ENCODE measurements around the gene PEX12. TPM values are rescaled to one million over a fixed set of nuclear protein-coding genes. Genes with fewer than 3 reads are reported as not detected.

PEX12 gene
- total and polyA plus RNA-seq, 9 of the 15 experiments (the other 6 are each of a cell fraction or from before 2014, with no cell fraction given) = 4.0 to 12.4 (median 6.4) TPM

- TF ChIP-seq ZNF609 (CRISPR knock-in tag; IDR thresholded peaks at IDR 0.05; ENCODE audit: borderline replicate concordance) (no peak), TEAD1 (CRISPR knock-in tag; IDR thresholded peaks at IDR 0.05) (0 out of 4 replicates have a peak, but pooled peaks of 1 of the 2 experiments have one; percentile 29), HNRNPH1 (optimal IDR thresholded peaks at IDR 0.05; ENCODE audit: low read depth, low read length) (no peak), KAT2B (IDR thresholded peaks at IDR 0.05; ENCODE audit: low read depth, low read length) (no peak), ZBTB7A (IDR thresholded peaks at IDR 0.05; ENCODE audit: borderline replicate concordance, control insufficient read depth, low read depth, low read length) (no peak; the same call in 1 of the 2 replicates), MEF2D (tag; conservative IDR thresholded peaks at IDR 0.05; ENCODE audit: low read depth) (no peak), ZNF12 (CRISPR knock-in tag; IDR thresholded peaks at IDR 0.05) (no peak), ZBTB26 (CRISPR knock-in tag; IDR thresholded peaks at IDR 0.05) (no peak), PTRF (tag; IDR thresholded peaks at IDR 0.05) (no peak), SNIP1 (IDR thresholded peaks at IDR 0.05; ENCODE audit: low read depth) (peak; percentile 91), MTF1 (CRISPR knock-in tag; IDR thresholded peaks at IDR 0.05; ENCODE audit: borderline replicate concordance) (no peak), KDM2B (CRISPR knock-in tag; IDR thresholded peaks at IDR 0.05) (no peak), E2F1 (CRISPR knock-in tag; IDR thresholded peaks at IDR 0.05) (peak; percentile 28; the same call in 1 of the 2 replicates), GABPA (tag; conservative IDR thresholded peaks at IDR 0.05; ENCODE audit: low read depth) (peak; percentile 99), ZFP91 (CRISPR knock-in tag; IDR thresholded peaks at IDR 0.05) (no peak), STAT5A (IDR thresholded peaks at IDR 0.05; ENCODE audit: borderline replicate concordance, low read length) (peak; percentile 7; the same call in 1 of the 2 replicates), XRCC4 (IDR thresholded peaks at IDR 0.05; ENCODE audit: extremely low read depth, insufficient read depth, insufficient read length) (no peak), TCF3 (CRISPR knock-in tag; IDR thresholded peaks at IDR 0.05) (0 out of 2 replicates have a peak, but pooled peaks have one; percentile 1)
These were observed at the start of gene PEX12 (continued) for GRCh38 chr17:35578197-35578928.

Measured in K562 (cell line).